Panc1 (cell line): ENCODE measurements around the gene SETD1A. TPM values are rescaled to one million over a fixed set of nuclear protein-coding genes. Genes with fewer than 3 reads are reported as not detected.

Experiments used
- ATAC-seq: fragments of 200-7000 bp; cut with Tn5 transposase; 2 replicates; pipeline ENCODE4 v1.9.1; 2020; ENCODE audit warnings: mild to moderate bottlenecking, moderate library complexity
- BruUV-seq: library from RNA; stranded (reverse); fragments of 400-500 nt; replicated peaks from 2 replicates; lab custom pipeline; 2021; lab: Mats Ljungman, UMichigan
- CTCF ChIA-PET: fragments of 300-600 bp; sonication (Branson Sonifier 250); formaldehyde crosslinking; loops from one replicate; lab custom pipeline; 2022; ENCODE audit warnings: antibody characterized with exemption; lab: Charles Lee
- POLR2A ChIA-PET: fragments of 300-600 bp; sonication (Branson Sonifier 250); formaldehyde crosslinking; loops from one replicate; lab custom pipeline; 2022; ENCODE audit warnings: antibody characterized with exemption; lab: Charles Lee
- DNase-seq: peaks from one replicate; pipeline ENCODE4 v3.0.0-alpha.2; 2010; ENCODE audit warnings: low read depth, low spot score
- H3K27ac ChIP-seq: 2 replicates; pipeline ENCODE4 v1.5.1; 2011; ENCODE audit warnings: mild to moderate bottlenecking, low read length, inconsistent platforms
- H3K27me3 ChIP-seq: fragments of 200-500 bp; sonication (Bioruptor generic); 2 replicates; pipeline ENCODE4 v1.6.0; 2014; ENCODE audit warnings: low read length, inconsistent platforms; ENCODE audit not compliant: control insufficient read depth, insufficient read depth
- H3K36me3 ChIP-seq: fragments of 200-500 bp; sonication (Bioruptor generic); 2 replicates; pipeline ENCODE4 v1.5.1; 2014; ENCODE audit warnings: inconsistent platforms, mild to moderate bottlenecking, low read length, moderate library complexity; ENCODE audit not compliant: control insufficient read depth, insufficient read depth
- H3K4me1 ChIP-seq: 2 replicates; pipeline ENCODE4 v1.5.1; 2011; ENCODE audit warnings: inconsistent platforms, mild to moderate bottlenecking, low read length, moderate library complexity; ENCODE audit not compliant: control insufficient read depth, insufficient read depth
- H3K4me3 ChIP-seq, 2 experiments: 2 replicates each; pipeline ENCODE4 v1.5.1; 2011 to 2012; ENCODE audit warnings: low read depth in 2 of 2, low read length in 2 of 2, mild to moderate bottlenecking in 2 of 2, inconsistent platforms in 1 of 2, moderate library complexity in 1 of 2
- H3K9me3 ChIP-seq: fragments of 200-500 bp; sonication (Bioruptor generic); 2 replicates; pipeline ENCODE4 v1.5.1; 2014; ENCODE audit warnings: low read depth, mild to moderate bottlenecking, inconsistent platforms, low read length, moderate library complexity; ENCODE audit not compliant: control insufficient read depth, insufficient read depth
- POLR2AphosphoS5 ChIP-seq: IDR thresholded peaks from 2 replicates; pipeline ENCODE4 v1.6.1; 2012; ENCODE audit warnings: mild to moderate bottlenecking, low read depth, low read length, moderate library complexity
- SIN3A ChIP-seq: IDR thresholded peaks from 2 replicates; pipeline ENCODE4 v1.6.1; 2012; ENCODE audit warnings: low read depth, mild to moderate bottlenecking, low read length, moderate library complexity, borderline replicate concordance; ENCODE audit not compliant: insufficient read depth
- TCF7L2 ChIP-seq: IDR thresholded peaks from 2 replicates; pipeline ENCODE4 v1.6.1; 2011; ENCODE audit warnings: mild to moderate bottlenecking, low read depth, low read length, inconsistent platforms
- in situ Hi-C: cut with HindIII; loops from 2 replicates; pipeline ENCODE4 v1.10.0; 2016; ENCODE audit warnings: low sequenced_read_pairs, low pct_unique_long_range_greater_than_20kb
- intact Hi-C: fragments of 100-400 bp; cut with micrococcal nuclease; formaldehyde crosslinking; loops from one replicate; pipeline ENCODE4 v1.10.0; 2022; ENCODE audit not compliant: unreplicated experiment
- total RNA-seq: library from RNA; stranded (reverse); gene quantifications from one replicate; pipeline ENCODE4 v1.2.1, GENCODE V29; 2021; ENCODE audit not compliant: unreplicated experiment
- TF ChIP-seq, protein P1 (sequence below): fragments of 450-650 bp; IDR thresholded peaks from 2 replicates; pipeline ENCODE4 v1.5.1; 2017; ENCODE audit warnings: mild to moderate bottlenecking
- TF ChIP-seq, protein P2 (sequence below), 2 experiments: IDR thresholded peaks; 2 replicates each; pipeline ENCODE4 v1.6.1; 2011 to 2012; ENCODE audit warnings: low read depth in 2 of 2, control low read depth in 1 of 2, low read length in 1 of 2, mild to moderate bottlenecking in 1 of 2, moderate library complexity in 1 of 2; ENCODE audit not compliant: insufficient read depth in 1 of 2

SETD1A gene
- total RNA-seq, 1 experiment from 2014 or later: 38.7 TPM

DNA sequence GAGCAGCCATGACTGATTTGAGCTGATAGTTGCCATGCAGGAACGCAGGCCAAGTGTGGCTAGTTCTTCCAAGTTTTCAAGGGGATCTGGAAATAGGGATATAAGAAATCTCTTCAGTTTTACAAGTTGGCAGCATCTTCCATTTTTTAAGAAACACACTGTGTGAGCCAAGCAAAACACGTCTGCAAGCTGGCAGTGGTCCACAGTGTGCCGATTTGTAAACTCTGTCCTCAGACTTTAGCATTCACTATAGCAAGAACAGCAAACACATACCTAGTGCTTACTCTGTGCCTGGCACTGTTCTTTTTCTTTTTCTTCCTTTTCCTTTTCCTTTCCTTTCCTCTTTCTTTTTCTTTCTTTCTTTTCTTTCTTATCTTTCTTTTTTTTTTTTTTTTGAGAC lies 5.8 kb upstream of the SETD1A start:
- no TSS peak for BruUV-seq
- in situ Hi-C loops: no loop called here
- ATAC-seq (no peak), DNase-seq (no peak)
- ChIA-PET CTCF (interaction anchor here (0.6 kb wide), 1 partner anchor 190 kb away, joined by 3 read pairs; no protein-coding TSS in a partner anchor), POLR2A (no interaction called here)
- Histone ChIP-seq H3K4me1 (peaks cover 48% of the 10 kb centered on the region), H3K36me3 (no peaks in the 10 kb centered on the region; the same call in 1 of the 2 replicates), H3K9me3 (no peaks in the 10 kb centered on the region), H3K27ac (no peak overlapping the region; the same call in 1 of the 2 replicates), H3K4me3 (no peak overlapping the region), H3K27me3 (no peaks in the 10 kb centered on the region)
- intact Hi-C loops: loop anchor here (5.0 kb wide), 1 partner anchor 146 kb away; no protein-coding TSS in a partner anchor
- TF ChIP-seq SIN3A (no peak), POLR2AphosphoS5 (no peak), TCF7L2 (no peak)
- TF ChIP-seq, protein P1, sequence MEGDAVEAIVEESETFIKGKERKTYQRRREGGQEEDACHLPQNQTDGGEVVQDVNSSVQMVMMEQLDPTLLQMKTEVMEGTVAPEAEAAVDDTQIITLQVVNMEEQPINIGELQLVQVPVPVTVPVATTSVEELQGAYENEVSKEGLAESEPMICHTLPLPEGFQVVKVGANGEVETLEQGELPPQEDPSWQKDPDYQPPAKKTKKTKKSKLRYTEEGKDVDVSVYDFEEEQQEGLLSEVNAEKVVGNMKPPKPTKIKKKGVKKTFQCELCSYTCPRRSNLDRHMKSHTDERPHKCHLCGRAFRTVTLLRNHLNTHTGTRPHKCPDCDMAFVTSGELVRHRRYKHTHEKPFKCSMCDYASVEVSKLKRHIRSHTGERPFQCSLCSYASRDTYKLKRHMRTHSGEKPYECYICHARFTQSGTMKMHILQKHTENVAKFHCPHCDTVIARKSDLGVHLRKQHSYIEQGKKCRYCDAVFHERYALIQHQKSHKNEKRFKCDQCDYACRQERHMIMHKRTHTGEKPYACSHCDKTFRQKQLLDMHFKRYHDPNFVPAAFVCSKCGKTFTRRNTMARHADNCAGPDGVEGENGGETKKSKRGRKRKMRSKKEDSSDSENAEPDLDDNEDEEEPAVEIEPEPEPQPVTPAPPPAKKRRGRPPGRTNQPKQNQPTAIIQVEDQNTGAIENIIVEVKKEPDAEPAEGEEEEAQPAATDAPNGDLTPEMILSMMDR: no peak
- TF ChIP-seq, protein P2, sequence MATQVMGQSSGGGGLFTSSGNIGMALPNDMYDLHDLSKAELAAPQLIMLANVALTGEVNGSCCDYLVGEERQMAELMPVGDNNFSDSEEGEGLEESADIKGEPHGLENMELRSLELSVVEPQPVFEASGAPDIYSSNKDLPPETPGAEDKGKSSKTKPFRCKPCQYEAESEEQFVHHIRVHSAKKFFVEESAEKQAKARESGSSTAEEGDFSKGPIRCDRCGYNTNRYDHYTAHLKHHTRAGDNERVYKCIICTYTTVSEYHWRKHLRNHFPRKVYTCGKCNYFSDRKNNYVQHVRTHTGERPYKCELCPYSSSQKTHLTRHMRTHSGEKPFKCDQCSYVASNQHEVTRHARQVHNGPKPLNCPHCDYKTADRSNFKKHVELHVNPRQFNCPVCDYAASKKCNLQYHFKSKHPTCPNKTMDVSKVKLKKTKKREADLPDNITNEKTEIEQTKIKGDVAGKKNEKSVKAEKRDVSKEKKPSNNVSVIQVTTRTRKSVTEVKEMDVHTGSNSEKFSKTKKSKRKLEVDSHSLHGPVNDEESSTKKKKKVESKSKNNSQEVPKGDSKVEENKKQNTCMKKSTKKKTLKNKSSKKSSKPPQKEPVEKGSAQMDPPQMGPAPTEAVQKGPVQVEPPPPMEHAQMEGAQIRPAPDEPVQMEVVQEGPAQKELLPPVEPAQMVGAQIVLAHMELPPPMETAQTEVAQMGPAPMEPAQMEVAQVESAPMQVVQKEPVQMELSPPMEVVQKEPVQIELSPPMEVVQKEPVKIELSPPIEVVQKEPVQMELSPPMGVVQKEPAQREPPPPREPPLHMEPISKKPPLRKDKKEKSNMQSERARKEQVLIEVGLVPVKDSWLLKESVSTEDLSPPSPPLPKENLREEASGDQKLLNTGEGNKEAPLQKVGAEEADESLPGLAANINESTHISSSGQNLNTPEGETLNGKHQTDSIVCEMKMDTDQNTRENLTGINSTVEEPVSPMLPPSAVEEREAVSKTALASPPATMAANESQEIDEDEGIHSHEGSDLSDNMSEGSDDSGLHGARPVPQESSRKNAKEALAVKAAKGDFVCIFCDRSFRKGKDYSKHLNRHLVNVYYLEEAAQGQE (IDR thresholded peaks at IDR 0.05; ENCODE audit: insufficient read depth in 1 of 2, low read depth in 2 of 2, low read length in 1 of 2): no peak

GRCh38 chr16:30953111-30953510 lies 4.4 kb upstream of the SETD1A start:
- no peak for ATAC-seq
- BruUV-seq: no TSS peak
- TF ChIP-seq POLR2AphosphoS5: no peak
- TF ChIP-seq, protein P1: no peak
- no peak for TF ChIP-seq SIN3A
- TF ChIP-seq, protein P2 (IDR thresholded peaks at IDR 0.05; ENCODE audit: insufficient read depth in 1 of 2, low read depth in 2 of 2, low read length in 1 of 2): no peak
- TF ChIP-seq TCF7L2: no peak
- DNase-seq: no peak
- H3K4me1 ChIP-seq: peaks cover 41% of the 10 kb centered on the region
- no peaks in the 10 kb centered on the region; the same call in 1 of the 2 replicates for H3K36me3 ChIP-seq
- ChIA-PET CTCF (interaction anchor here (0.6 to 1.5 kb wide), 3 partner anchors 11 to 314 kb away, joined by 3 to 7 read pairs (median 3); no protein-coding TSS in a partner anchor), POLR2A (no interaction called here)
- H3K27me3 ChIP-seq: no peaks in the 10 kb centered on the region
- no peaks in the 10 kb centered on the region for H3K9me3 ChIP-seq
- in situ Hi-C loops: no loop called here
- intact Hi-C loops: loop anchor here (5.0 kb wide), 1 partner anchor 144 kb away; no protein-coding TSS in a partner anchor
- no peak overlapping the region for H3K27ac ChIP-seq
- no peak overlapping the region for H3K4me3 ChIP-seq
